Measurements from ENCODE around the gene MLC1.

DNA sequence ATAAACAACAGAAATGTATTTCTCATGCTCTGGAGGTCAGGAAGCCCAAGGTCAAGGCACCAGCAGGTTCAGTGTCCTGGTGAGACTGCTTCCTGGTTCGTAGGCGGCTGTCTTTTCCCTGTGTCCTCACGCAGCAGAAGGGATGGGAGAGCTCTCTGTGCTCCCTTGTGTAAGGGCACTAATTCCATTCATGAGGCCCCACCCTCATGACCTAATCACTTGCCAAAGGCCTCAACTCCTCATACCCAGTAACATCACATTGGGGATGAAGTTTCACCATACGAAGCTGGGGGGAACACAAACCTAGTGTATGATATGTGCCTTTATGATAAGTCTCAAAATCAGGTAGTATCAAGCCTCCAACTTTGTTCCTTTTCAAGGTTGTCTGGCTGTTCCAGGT is 46.7 kb upstream of the MLC1 start:
- TF ChIP-seq POLR2AphosphoS5 (IDR thresholded peaks at IDR 0.05; ENCODE audit: low read depth, low read length) = no peak
- TF ChIP-seq POLR2A (IDR thresholded peaks at IDR 0.05; ENCODE audit: low read depth, low read length) = no peak

All from GM12892 (cell line).